ENCODE results near the gene HLCS. TPM values are rescaled to one million over a fixed set of nuclear protein-coding genes. Genes with fewer than 3 reads are reported as not detected.

Gene HLCS
- total RNA-seq, 3 donors from 2014 or later (not counting 1 experiment from before 2014, with no cell fraction given), result 28.4 to 36.0 (median 33.0) TPM

- peaks cover 0 to 12% of the 10 kb centered on the region in 2 donors for H3K27me3 Mint-ChIP-seq (ENCODE audit: low read depth in 2 of 2)
- TF ChIP-seq CTCF (IDR thresholded peaks at IDR 0.05), result no peak
- H3K27ac Mint-ChIP-seq, result no peak overlapping the region
- no peak overlapping the region for H3K27ac ChIP-seq (ENCODE audit: low read length)
- 91% methylated on average over 14 of the region's 14 CpGs for WGBS (ENCODE audit: insufficient coverage)
- no peaks in the 10 kb centered on the region for H3K4me1 Mint-ChIP-seq
- H3K4me3 ChIP-seq (ENCODE audit: low read length), result no peak overlapping the region
- H3K9me3 Mint-ChIP-seq, result no peaks in the 10 kb centered on the region
- H3K27me3 ChIP-seq (ENCODE audit: control insufficient read depth, insufficient read depth, low read length), result no peaks in the 10 kb centered on the region
- ATAC-seq (no peak), DNase-seq (no peak)
- H3K9me3 ChIP-seq (ENCODE audit: control insufficient read depth, insufficient read depth, low read length), result no peaks in the 10 kb centered on the region
- no peaks in the 10 kb centered on the region for H3K36me3 Mint-ChIP-seq
- no peaks in the 10 kb centered on the region for H3K4me1 ChIP-seq (ENCODE audit: control insufficient read depth, insufficient read depth, low read length)
- intact Hi-C loops (cut with micrococcal nuclease), result no loop called here
- no peak overlapping the region for H3K4me3 Mint-ChIP-seq
- no peaks in the 10 kb centered on the region for H3K36me3 ChIP-seq (ENCODE audit: control insufficient read depth, insufficient read depth, low read length)
Measured at GRCh38 chr21:36728371-36729111, 237.9 kb downstream of the HLCS start.

- H3K4me1 ChIP-seq (ENCODE audit: control insufficient read depth, insufficient read depth, low read length), result no peaks in the 10 kb centered on the region
- no peak overlapping the region for H3K27ac ChIP-seq (ENCODE audit: low read length)
- no peaks in the 10 kb centered on the region for H3K9me3 ChIP-seq (ENCODE audit: control insufficient read depth, insufficient read depth, low read length)
- no peaks in the 10 kb centered on the region for H3K4me1 Mint-ChIP-seq
- no peaks in the 10 kb centered on the region for H3K9me3 Mint-ChIP-seq
- DNase-seq (no peak), ATAC-seq (no peak)
- no peak overlapping the region for H3K4me3 ChIP-seq (ENCODE audit: low read length)
- no peaks in the 10 kb centered on the region for H3K36me3 ChIP-seq (ENCODE audit: control insufficient read depth, insufficient read depth, low read length)
- intact Hi-C loops (cut with micrococcal nuclease), result no loop called here
- no peak overlapping the region for H3K27ac Mint-ChIP-seq
- WGBS (ENCODE audit: insufficient coverage), result 90% methylated on average over 6 of the region's 6 CpGs
- no peak overlapping the region for H3K4me3 Mint-ChIP-seq
- peaks cover 0 to 14% of the 10 kb centered on the region in 2 donors for H3K27me3 Mint-ChIP-seq (ENCODE audit: low read depth in 2 of 2)
- no peaks in the 10 kb centered on the region for H3K27me3 ChIP-seq (ENCODE audit: control insufficient read depth, insufficient read depth, low read length)
- no peak for TF ChIP-seq CTCF (IDR thresholded peaks at IDR 0.05)
- no peaks in the 10 kb centered on the region for H3K36me3 Mint-ChIP-seq
Measured at GRCh38 chr21:36727866-36728265, 238.6 kb downstream of the HLCS start.

- Mint-ChIP-seq H3K4me1 (no peaks in the 10 kb centered on the region), H3K9me3 (no peaks in the 10 kb centered on the region), H3K36me3 (no peaks in the 10 kb centered on the region), H3K27ac (no peak overlapping the region), H3K27me3 (ENCODE audit: low read depth in 2 of 2) (peaks cover 8 to 27% of the 10 kb centered on the region in 2 donors), H3K4me3 (no peak overlapping the region)
- no peak for DNase-seq
- TF ChIP-seq CTCF (IDR thresholded peaks at IDR 0.05), result no peak
- intact Hi-C loops (cut with micrococcal nuclease), result no loop called here
- Histone ChIP-seq H3K4me3 (ENCODE audit: low read length) (no peak overlapping the region), H3K27me3 (ENCODE audit: control insufficient read depth, insufficient read depth, low read length) (no peaks in the 10 kb centered on the region), H3K36me3 (ENCODE audit: control insufficient read depth, insufficient read depth, low read length) (no peaks in the 10 kb centered on the region), H3K4me1 (ENCODE audit: control insufficient read depth, insufficient read depth, low read length) (no peaks in the 10 kb centered on the region), H3K27ac (ENCODE audit: low read length) (no peak overlapping the region), H3K9me3 (ENCODE audit: control insufficient read depth, insufficient read depth, low read length) (no peaks in the 10 kb centered on the region)
- WGBS (ENCODE audit: insufficient coverage), result 95% methylated on average over 12 of the region's 12 CpGs
- ATAC-seq, result no peak
Measured at GRCh38 chr21:36725793-36726386, 240.6 kb downstream of the HLCS start.
